ENCODE measurements around the gene PIK3R2.

Gene PIK3R2

GRCh38 chr19:18174983-18175382, 22.0 kb downstream of the PIK3R2 start:
- no peak for DNase-seq

- no peak for DNase-seq
Observed at GRCh38 chr19:18176367-18177310, 23.7 kb downstream of the PIK3R2 start.

DNA sequence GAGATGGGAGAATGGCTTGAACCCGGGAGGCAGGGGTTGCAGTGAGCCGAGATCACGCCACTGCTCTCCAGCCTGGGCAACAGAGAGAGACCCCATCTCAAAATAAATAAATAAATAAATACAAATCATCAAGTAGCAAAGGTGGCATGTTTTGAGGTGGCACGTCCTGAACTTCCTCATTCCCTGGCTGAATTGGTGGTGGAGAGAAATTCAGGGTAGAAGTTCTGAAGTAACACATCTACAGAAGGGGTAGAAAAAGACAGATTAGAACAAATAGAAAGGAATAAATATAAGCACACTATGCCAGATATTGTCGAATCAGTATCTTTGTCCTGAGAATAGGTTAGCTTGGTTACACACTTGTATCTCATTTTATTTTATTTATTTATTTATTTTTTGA, 27.0 kb downstream of the PIK3R2 start:
- DNase-seq, result no peak

DNA sequence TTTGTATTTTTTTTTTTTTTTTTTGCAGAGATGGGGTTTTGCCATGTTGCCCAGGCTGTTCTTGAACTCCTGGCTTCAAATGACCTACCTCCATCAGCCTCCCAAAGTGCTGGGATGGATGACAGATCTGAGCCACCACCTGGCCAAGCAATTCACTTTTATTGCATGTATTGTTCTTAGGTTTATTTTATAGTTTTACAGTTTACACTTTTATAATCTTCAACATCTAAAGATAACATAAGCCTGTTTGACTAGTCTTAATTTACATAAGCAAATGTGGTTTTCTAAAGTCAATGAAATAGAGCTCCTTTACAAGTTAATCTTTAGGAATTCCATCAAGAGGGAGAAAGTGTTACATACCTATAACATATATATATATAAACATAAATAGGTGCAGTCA, 30.6 kb downstream of the PIK3R2 start:
- no peak for DNase-seq

DNA sequence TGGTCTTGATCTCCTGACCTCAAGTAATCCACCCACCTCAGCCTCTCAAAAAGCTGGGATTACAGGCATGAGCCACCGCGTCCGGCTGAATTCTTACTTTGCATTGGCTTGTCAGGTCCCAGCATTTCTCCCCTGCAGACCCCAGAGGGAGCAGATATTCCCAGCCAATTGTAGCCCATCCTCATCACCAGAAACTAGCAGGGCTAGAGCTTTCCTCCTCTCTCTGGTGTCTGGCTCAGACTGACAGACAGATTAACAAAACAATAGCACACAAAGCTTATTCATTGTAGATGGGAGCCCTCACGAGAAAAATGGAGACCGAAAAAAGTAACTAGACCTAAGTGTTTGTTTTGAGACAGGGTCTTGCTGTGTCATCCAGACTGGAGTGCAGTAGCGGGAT, 32.6 kb downstream of the PIK3R2 start:
- no peak for DNase-seq

DNA sequence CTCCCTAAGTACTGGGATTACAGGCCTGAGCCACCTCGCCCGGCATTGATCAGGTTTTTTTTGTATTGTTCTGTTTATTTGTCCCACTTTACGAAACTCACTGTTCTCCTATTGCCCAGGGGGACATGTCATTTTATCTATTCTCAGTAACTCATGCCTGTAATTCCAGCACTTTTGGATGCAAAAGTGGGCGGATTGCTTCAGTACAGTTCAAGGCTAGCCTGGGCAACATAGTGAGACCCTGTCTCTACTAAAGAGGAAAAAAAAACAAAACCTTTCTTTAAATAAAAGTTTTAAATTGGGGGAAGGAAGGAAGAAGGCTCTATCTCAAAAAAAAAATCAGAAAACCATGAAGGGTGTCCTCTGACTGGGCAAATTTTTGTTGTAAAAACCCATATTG, 37.3 kb downstream of the PIK3R2 start:
- no peak for DNase-seq

- no peak for DNase-seq
Observed at GRCh38 chr19:18191640-18192062, 38.7 kb downstream of the PIK3R2 start.

- peak; percentile 98 for DNase-seq
Observed at GRCh38 chr19:18192673-18193387, 39.9 kb downstream of the PIK3R2 start, which contains the start of gene MPV17L2. MPV17L2 (plus strand) TSS chr19:18193218; CDS start chr19:18193282, 64 bp downstream.

- peak; percentile 35 for DNase-seq
Observed at GRCh38 chr19:18193388-18194180, 40.6 kb downstream of the PIK3R2 start.

- no peak for DNase-seq
Observed at GRCh38 chr19:18194181-18194530, 41.2 kb downstream of the PIK3R2 start.

GRCh38 chr19:18194554-18195238, 41.7 kb downstream of the PIK3R2 start:
- DNase-seq, result peak; percentile 63

DNA sequence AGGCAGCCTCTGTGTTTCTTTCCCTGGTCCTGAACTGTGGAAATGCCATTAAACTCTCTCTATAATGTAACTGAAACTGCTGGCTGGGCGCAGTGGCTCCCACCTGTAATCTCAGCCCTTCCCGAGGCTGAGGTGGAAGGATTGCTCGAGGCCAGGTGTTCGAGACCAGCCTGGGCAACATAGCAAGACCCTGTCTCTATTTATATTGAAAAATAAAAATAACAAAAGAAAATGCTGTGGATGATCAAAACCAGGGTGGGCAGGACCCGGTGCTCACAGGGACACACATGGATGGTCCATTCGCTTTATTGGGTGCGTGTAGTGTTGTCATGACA, 43.5 kb downstream of the PIK3R2 start:
- DNase-seq, result no peak

GRCh38 chr19:18197306-18197705, 44.3 kb downstream of the PIK3R2 start:
- DNase-seq, result no peak

GRCh38 chr19:18197941-18198340, 45.0 kb downstream of the PIK3R2 start:
- DNase-seq, result no peak

- no peak for DNase-seq
Observed at GRCh38 chr19:18198374-18198773, 45.4 kb downstream of the PIK3R2 start.

DNA sequence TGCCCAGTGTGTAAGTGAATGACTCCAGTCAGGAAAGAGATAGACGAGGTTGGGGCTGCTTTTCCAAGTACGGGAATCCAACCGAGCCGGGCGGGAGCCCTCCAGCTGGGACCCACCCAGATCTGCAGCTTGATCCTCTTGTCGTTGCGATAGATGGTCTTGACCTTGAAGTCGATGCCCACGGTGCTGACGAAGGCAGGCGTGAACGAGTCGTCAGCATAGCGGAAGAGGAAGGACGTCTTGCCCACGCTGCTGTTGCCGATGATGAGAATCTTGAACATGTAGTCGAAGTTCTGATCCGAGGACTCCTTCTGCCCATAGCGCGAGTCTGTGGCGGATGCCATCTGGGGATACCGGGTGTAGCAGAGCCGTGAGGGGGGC, 49.4 kb downstream of the PIK3R2 start:
- no peak for DNase-seq

DNA sequence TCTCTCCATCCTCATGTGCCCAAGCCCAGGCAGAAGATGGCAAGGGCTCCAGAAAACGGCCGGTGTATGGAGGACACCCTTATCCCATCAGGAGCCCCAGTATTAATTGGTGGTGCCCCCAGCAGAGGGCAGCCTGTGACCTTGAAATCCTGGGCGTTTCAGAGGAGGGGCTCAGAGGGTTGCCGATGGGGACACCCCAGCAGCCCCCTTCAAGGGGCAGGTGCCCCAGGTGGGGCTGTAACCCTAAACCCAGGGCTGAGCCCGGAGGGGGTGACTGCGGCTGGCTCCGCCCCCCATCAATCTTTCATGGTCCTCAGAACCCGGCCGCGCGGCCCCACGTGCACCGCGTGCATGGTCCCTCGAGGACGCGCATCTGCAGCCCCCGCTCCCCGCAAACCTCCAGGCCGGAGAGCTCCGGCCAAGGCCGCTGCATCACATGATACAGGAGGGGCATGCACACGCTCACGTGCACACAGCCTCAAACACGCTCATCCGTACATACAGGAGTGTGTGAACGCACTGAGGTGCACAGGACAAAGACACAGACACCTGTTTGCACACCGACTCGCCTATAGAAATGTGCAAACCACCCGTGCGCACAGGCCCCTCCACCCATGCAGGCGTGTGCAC, 49.9 kb downstream of the PIK3R2 start:
- DNase-seq, result peak; percentile 47

DNA sequence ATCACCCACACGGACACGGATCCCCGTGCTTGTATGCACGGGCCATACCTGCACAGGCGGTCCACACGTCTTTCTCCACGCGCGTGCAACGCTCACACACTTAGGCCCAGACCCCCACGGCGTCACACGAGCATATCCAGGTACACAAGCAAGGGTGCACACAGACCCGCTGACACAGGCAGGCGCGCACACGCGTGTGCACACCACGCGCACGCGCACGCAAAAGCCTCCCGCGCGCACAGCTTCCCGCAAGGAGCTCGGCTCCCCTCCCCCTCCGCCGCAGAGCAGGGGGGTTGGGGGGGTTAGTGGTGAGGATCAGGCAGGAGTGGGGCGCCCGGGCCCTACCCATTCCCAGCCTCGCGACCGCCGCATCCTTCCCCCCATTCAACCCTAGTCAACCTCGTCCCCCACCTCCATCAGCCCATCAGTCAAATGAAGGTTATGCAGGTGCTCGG, 50.5 kb downstream of the PIK3R2 start:
- peak; percentile 58 for DNase-seq

DNA sequence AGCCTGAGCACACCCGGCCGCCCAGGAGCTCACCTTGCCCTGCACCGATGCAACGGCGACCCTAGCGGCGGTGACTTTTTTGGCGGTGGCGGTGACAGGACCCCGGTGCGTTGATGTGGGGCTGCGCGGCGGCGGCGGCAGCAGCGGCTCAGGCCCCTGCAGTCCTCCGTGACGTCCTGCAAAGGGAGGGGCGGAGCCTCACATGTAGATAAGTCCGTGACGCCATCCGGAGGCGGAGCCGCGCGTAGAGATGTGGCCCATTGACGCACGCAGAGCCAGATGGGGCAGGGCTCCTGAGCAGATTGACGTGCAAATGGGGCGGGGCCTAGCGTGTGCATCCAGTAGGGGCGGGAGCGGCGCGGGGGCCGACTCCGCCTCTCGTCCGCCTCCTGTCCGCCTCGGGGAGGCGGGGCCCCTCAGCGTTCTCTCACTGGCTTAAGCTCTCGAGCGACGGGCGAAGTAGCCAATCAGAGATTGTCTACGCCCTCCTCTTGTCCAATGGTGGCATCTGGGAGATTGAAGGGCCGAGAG, 51.0 kb downstream of the PIK3R2 start, which contains the start of gene RAB3A:
Gene RAB3A, minus strand, starts transcription at position 180 of the 531 bp plus-strand sequence. CDS start 1,302 bp downstream, outside the sequence.
- DNase-seq, result peak; percentile 100

DNA sequence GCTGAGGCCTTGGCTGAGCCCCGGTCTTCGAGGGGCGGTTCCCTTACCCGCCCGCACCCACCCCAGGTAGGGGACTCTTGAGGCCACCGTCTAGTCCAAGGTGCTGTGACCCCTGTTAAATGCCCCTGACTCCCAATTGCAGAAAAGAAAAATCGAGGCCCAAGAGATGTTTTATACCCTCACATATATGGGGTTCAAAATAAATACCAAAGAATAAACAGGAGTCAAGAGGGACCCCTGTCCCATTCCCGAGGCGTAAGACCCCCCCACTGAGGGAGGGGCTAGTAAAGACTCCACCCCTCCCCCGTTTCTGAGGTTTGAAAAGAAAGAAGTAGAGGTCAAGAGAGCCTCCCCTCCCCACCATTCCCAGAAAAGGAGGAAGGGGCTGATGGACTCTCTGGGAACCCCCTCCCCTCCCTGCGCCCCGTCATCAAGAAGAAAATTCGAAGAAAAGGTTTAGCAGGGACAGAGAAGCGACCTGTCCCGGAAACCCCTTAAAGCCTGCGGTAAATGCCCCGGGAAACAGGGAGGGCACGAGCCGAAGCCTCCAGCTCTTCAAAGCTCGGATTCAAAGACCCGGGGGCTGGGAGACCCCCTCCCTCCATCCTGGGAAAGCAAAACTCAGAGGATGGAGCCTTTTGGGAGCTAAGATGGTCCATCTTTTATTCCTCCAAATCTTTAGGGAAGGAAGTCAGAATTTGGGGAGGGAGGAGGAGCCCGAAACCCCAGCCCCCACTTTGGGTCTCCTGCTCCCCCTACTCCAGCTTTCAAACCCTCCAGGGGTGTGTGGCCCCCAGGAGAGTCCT, 51.6 kb downstream of the PIK3R2 start:
- DNase-seq, result peak; percentile 75
